ENCODE results near the gene ING2.
"Not testable (repeated sequence)": the region's sequence is repeated elsewhere in the genome, so short reads cannot be mapped to it uniquely, and the experiment has no call there.

DNA sequence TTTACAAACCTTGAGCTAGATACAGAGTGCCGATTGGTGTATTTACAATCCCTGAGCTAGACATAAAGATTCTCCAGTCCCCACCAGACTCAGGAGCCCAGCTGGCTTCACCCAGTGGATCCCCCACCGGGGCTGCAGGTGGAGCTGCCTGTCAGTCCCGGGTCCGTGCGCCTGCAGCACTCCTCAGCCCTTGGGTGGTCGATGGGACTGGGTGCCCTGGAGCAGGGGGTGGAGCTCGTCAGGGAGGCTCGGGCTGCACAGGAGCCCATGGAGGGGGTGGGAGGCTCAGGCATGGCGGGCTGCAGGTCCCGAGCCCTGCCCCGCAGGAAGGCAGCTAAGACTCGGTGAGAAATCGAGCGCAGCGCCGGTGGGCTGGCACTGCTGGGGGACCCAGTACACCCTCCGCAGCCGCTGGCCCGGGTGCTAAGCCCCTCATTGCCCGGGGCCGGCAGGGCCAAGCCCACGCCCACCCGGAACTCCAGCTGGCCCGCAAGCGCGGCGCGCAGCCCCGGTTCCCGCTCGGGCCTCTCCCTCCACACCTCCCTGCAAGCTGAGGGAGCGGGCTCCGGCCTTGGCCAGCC is 22.3 kb upstream of the ING2 start:
- not testable (repeated sequence) for TF ChIP-seq CTCF (IDR thresholded peaks at IDR 0.05; ENCODE audit: insufficient read depth, low read length, poor library complexity, severe bottlenecking); EZH2phosphoT487 (conservative IDR thresholded peaks at IDR 0.05; ENCODE audit: low read length)
